GM19372 (cell line): ENCODE results near the gene TIAM1.

Experiments
- ATAC-seq: cut with Tn5 transposase; IDR thresholded peaks from one replicate; pipeline ENCODE4 v1.9.1; 2021; ENCODE audit warnings: mild to moderate bottlenecking, low read depth, moderate library complexity; ENCODE audit not compliant: unreplicated experiment

TIAM1 gene, protein sequence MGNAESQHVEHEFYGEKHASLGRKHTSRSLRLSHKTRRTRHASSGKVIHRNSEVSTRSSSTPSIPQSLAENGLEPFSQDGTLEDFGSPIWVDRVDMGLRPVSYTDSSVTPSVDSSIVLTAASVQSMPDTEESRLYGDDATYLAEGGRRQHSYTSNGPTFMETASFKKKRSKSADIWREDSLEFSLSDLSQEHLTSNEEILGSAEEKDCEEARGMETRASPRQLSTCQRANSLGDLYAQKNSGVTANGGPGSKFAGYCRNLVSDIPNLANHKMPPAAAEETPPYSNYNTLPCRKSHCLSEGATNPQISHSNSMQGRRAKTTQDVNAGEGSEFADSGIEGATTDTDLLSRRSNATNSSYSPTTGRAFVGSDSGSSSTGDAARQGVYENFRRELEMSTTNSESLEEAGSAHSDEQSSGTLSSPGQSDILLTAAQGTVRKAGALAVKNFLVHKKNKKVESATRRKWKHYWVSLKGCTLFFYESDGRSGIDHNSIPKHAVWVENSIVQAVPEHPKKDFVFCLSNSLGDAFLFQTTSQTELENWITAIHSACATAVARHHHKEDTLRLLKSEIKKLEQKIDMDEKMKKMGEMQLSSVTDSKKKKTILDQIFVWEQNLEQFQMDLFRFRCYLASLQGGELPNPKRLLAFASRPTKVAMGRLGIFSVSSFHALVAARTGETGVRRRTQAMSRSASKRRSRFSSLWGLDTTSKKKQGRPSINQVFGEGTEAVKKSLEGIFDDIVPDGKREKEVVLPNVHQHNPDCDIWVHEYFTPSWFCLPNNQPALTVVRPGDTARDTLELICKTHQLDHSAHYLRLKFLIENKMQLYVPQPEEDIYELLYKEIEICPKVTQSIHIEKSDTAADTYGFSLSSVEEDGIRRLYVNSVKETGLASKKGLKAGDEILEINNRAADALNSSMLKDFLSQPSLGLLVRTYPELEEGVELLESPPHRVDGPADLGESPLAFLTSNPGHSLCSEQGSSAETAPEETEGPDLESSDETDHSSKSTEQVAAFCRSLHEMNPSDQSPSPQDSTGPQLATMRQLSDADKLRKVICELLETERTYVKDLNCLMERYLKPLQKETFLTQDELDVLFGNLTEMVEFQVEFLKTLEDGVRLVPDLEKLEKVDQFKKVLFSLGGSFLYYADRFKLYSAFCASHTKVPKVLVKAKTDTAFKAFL (N-terminal part only)

DNA sequence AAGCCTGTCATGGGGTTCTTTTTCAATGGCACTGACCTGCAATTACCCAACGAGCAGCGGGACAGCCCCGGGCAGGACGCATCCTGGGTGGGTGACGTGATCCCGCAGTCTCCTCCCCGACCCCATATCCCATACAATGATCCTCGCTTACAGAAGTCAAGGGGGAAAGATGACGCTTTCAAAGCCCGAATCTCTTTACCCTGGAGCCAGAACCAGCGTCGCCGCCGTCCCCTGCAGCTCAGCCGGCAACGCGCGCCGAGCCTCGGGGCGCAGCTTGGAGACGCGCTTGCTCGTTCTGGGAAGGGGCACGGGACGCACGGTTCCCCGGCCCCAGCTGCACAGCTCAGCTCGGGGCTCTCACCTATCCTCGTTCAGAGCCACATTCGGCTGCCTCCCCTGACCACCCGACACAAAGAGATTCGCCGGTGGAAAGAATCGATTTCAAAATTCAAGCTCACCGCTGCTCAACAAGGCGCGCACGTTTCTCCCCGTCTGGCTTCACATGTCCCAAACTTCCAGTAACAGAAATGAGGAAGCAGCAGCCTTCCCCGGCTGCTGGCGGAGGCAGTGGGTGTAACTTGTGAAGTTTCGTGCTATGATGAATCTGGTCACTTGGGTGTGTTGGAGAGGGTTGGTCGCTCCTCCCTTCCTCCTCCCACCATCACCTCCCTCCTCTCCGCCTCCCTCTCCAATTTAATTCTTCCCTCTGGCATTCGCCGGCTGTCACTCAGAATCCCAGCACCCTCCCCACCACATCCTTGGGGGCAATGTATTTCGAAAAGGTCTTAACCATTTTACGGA is at the start of gene TIAM1:
Gene TIAM1, minus strand, starts transcription at position 582 of the 801 bp plus-strand sequence. CDS start 77,289 bp downstream, outside the sequence.
- no peak for ATAC-seq

DNA sequence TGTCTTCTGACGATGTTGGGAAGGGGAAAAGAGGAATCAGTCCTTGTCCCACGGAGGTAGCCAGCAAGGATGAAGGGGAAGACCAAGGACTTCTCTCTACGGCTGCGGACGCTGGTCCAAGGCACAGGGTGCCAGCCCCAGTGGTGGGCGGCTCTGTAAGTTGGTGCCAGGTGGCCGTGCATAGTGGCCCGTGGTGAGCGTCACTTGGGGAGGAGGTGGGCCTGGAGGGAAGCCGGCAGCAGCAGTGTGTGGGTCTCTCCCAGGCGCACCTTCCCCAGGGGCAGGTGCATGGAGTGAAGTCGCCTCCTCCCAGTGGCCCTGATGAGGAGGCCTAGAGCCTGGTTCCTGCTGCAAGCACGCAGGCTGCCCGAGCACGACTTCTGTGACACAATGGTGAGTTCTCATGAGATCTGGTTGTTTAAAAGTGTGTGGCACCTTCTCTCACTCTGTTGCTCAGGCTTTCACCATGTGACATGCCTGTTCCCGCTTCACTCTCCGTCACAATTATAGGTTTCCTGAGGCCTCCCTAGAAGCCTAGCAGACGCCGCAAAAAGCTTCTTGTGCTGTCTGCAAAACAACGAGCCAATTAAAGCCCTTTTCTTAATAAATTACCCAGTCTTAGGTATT is 43.6 kb upstream of the TIAM1 start:
- ATAC-seq = no peak

DNA sequence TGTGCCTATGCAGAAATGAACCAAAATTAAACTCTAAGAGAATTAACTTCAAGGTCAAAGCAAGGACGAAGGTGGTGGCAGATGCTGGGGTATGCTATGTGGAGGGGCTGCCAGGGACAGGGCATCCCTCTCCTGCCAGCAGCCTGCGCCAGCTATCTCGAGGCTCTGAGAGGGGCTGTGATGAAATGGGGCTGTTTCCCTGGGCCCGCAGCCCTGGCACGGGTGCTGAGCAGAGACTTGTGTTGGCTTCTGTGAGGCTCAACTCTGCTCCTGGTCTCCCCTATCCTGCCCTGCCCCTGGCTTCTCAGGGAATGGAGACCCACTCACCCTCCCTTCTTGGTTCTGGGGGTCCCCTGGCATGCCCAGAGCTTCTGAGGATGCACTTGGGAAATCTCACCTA is 41.9 kb upstream of the TIAM1 start:
- ATAC-seq = no peak

DNA sequence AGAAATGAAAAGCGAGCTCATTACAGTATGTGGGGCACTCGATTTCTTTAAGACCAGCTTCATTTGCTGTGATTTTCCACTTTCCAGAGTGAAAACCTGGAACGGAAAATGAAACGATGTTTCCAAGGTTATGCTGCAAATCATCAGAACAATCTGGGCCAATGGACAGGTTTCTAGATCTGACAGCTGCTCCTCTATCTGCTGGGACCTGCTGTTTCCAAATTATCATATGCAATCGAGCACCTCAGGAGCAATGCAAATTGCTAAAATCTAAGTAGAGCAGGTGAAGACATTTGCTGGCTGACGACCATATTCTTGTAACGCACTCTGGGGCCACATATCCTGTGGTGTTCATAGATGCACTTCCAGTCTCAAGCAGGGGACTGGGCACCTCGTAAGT is 39.7 kb upstream of the TIAM1 start:
- ATAC-seq = no peak

DNA sequence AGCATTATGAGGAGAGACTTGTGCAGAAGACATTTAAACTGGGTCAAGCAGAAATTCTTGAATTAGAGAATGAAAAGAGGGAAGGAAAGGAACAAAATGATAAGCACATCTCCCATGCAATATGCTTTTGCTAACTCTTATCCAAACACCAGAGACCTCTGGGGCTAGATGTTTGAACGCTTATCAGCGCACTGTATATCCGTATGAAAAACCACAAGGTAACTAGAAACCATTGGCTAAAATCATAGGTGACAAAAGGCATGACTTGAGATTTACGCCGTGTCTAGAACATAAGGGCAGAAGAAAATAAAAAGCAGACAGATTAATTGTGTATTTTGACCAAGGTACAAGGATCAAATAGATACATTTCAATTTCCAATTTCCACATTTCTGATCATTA is 38.0 kb upstream of the TIAM1 start:
- ATAC-seq = no peak

DNA sequence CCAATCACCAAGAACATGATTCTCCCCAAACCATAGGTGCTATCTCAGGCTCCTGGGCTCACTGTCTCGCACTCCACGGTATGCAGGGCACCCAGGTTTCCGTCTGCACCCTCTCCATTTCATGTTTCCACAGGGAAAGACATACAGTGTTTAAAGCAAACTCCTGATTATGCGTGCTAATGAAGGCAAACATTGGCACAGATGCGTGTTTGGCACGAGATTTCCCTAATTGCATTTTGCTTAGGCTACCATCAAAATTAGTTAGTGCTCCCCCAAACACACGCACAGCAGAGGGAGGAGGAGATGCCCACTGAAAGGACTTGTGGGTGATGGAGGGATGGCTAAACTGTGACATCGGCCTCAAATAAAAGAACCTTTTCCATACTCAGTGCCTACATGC is 32.2 kb upstream of the TIAM1 start:
- no peak for ATAC-seq

DNA sequence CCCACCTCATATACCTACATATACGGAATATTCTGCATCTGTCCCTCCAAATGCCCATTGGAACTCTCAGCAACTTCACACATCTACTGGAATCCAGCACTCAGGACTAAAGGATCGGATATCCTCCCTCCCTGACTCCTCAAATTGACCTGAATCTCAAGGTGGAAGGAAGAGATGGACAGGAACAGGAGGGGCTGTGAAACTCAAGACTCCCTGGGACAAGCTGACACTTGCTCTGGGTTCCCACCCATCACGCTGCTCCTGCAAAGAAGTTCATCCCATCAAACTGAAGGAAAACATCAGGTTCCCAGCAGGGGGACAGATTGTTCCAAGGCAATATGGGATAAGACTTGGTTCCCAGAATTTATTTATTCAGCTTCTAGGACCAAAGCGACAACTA is 30.3 kb upstream of the TIAM1 start:
- no peak for ATAC-seq

DNA sequence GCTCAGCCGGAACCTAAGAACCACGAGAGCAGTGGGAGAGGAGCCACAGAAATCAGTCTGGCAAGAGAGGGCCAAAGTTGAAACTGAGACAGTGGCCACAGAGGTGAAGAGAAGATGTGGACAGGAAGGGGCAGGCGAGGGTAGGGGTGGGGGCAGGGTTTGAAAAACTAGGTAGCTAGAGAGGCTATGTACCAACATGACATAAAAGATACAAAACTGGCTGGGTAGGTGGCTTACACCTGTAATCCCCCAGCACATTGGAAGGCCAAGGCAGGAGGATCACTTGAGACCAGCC is 28.4 kb upstream of the TIAM1 start:
- no peak for ATAC-seq

DNA sequence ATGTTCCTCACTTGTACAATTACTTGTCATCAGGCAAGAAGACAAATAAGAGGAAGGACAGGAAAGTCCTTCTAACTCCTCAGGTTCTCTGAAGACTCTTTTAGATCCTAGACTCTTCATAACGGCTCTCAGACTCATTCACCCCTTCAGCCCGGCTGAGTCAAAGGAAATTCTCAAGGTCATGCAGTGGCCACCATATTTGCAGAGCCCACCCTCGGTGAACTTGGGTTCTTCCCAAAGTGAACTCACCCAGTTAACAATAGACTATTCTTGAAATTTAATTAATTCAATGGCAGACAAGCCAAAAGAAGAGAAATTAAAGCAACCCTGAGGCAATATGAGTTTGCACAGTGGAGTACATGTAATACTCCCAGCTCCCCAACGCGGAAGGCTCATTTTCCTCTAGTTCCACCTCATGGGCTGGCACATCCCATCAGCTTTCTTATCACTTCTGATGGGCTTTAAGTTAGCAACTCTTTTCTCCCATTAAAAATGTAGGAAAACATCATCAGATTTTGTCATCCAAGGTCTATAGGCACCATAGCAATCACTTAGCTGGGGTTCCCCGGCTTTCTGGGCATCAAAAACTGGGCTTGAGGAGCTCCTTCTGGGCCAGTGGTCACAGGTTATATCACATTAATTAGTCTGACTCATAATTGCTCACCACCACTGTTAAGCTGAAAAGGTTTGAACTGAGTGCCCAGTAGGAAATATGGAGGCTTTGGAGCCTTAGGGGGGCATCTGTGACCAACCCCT is 27.8 kb upstream of the TIAM1 start:
- ATAC-seq = no peak

DNA sequence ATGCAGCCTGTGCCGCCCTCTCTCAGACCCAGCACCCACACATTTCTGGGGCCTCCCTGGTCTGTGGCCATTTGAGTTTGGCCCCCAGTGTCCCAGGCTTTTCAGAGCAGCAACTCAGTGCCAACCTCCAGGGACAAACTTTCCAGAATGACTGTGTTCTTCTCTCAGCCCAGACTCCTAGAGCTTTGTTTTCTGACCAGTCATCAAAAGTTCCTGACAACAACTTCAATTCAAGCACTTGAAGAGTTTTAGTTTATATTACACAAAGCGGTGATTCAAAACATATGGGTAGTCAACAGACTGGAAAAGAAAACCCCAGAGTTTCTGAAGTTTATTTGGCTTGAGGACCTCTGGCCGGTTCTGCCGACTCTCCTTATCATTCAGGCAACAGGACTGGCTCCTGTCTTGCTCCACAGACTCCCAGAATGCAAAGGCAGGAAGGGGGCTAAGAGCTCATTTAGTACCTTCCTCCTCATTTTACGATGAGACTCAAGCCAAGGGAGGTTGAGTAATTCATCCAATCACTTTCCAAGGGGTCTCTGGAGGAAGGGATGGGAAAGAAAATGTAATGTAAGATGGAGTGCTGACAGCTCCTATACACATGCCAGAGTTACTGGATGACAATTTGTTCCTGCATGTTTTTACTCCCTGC is 27.0 kb upstream of the TIAM1 start:
- no peak for ATAC-seq

DNA sequence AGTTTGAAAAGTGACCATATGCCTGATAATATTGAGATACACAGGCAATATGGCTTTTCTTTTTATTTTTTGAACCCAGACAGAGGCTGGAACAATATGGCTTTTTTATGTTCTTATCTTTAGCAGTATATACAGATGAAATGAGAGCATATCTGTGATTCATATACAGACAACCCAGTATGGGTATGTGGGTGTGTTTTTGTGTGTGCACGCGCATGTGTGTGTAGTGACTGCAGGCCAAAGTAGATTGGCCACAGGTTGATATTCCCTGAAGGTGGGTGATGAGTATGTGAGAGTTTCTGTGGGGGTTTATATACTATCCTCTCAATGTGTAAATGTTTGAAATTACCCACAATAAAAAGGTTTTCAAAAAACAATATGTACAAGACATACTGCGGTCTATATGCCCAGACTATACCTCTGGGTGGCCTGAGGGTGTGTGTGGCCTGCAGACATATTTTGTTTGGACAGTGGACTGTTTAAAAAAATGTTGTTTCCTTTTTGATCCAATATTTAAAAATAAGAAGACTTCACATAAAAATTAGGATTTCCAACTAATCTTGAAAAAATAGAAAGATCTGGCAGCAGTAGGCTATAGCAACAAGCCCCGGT is 26.3 kb upstream of the TIAM1 start:
- ATAC-seq = no peak

DNA sequence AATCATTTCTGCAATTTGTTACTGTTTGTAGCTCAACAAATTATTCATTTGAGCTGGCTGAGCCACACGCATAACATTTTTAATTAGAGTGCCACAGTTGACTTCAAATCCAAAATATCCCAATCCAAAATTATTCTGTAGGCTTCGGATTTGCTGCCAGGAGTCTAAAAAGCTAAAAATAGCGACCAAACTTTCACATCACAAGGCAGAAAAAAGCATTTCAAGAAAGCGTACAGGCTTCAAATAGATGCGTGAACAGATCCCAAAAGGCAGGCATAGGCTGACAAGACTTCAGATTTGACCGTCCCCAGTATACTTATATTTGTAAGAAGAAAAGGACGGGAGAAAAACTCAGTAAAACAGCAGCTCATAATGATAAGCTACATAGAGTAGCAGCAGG is 24.3 kb upstream of the TIAM1 start:
- no peak for ATAC-seq

DNA sequence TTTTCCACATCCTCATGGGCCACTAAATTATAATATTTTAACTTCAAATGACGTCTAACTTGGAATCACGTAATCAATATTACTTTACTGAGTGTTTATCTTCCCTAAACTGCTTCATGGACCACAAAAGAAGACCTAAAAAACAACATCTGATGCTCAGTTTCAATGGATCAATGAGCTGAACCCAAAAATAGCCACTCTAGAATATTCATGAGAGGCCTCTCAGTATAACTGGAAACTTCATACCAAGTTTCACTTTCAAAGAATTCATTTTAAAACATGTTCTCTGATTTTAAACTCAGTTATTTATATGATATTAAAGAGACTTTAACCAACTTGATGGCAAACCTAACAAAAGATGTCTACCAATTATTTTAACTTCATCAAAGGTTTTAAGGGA is 23.7 kb upstream of the TIAM1 start:
- no peak for ATAC-seq

DNA sequence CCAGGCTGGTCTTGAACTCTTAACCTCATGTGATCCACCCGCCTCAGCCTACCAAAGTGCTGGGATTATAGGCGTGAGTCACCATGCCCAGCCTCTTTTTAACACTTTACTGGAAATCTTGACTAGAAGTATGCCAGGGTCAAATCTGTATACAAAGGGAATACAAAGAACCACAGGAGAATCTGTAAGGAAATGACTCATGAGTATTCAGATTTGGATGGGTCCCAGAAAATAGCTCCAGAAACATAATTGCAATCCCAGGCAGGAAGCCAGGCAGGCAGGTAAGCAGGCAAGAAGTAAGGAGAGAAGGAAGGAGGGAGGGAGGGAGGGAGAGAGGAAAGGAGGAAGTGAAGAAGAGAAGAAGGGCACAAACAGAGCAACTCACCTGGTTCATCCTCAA is 22.8 kb upstream of the TIAM1 start:
- ATAC-seq = no peak

DNA sequence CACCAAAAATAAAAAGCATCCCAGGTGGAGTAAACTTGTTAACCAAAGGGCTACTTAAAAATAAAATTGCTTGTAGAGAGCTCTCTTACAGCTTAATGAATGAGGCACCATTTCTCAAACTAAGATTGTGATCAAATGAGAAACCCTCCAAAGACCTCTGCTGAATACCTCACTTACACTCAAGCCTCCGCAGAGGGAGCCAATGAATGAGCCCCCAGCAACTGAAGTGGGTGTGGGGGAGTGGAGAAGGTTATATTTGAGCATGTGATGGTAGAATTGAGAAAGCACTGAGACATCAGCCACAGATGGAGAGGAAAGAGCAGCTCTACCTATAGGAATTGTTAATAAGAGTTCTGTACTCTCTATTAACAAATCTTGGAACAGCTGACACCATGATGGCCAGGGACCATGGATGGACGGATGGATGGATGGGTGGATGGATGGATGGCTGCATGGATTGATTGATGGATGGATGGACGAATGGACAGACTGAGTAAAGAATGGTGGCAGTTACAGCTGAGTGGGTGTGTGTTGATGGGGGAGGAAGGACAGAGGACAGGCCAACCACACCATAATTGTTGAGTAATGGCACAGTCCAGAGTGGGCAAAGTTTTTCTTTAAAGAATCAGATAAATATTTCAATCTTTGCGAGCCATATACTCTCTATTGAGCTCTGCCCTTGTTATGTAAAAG is 20.3 kb upstream of the TIAM1 start:
- no peak for ATAC-seq

DNA sequence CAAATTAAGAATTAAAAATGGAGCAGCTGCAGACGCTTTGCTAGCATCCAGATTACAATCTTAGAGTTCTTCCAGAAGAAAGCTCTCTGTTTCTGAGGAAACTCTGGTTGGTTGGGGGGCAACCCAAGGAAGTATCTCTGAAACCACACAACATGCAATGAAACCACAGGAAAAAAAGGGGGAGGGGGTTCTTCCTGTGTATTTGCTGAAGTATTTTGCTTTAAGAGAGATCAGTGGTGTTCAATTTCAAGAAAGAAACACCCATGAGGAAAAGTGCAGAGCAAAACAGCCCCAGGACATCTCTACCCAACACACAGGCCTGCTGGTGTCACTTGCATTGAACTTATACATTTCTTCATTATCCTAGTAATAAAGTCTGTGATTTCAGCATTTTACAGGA is 19.7 kb upstream of the TIAM1 start:
- ATAC-seq = no peak

DNA sequence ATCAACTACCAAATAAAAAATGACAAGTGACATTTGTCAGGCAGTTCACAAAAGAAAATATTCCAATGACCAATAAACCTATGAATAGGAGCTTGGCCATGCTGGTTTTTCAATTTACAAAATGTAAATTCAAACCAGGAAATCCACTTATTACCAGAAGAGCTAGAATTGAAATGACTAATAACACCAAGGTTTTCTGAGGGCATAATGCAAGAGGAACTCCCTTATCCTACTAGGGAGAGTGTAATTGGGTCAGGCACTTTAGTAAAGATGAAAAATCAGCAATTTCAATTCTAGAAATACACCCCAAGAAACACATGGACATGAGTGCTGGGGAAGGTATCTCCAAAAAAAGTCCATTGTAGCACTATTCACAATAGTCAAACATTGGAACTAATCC is 16.7 kb upstream of the TIAM1 start:
- no peak for ATAC-seq

DNA sequence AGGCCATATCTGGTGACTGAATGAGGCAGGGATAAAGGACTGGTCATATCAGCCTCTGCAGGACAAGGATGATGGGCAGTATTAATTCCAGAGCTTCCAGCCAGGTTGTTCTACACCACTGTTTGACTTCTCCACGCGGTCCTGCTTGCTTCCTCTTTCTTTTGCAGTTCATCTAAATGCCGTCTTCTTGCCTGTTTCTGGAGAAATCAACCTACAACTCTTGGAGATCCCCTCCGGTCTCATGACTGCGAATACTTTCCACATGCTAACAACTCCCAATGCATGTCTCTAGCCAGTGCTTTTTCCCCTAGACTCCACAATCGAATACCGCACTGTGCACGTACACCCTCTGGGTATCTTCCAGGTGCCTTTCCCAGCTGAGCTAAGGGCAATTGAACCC is 14.1 kb upstream of the TIAM1 start:
- no peak for ATAC-seq
